HepG2 (cell line): ENCODE data around the gene PIGX. TPM values are rescaled to one million over a fixed set of nuclear protein-coding genes. Genes with fewer than 3 reads are reported as not detected.

Experiments
- AKAP8 ChIP-seq: sonication (generic); formaldehyde crosslinking; IDR thresholded peaks from 2 replicates; pipeline ENCODE4 v1.5.1; 2020; ENCODE audit warnings: mild to moderate bottlenecking, missing genetic modification reagents
- ARNTL ChIP-seq: sonication (generic); formaldehyde crosslinking; IDR thresholded peaks from 2 replicates; pipeline ENCODE4 v1.4.0; 2020; ENCODE audit warnings: mild to moderate bottlenecking, missing genetic modification reagents
- CBX5 ChIP-seq: sonication (generic); formaldehyde crosslinking; IDR thresholded peaks from 2 replicates; pipeline ENCODE4 v1.4.0; 2020; ENCODE audit warnings: missing genetic modification reagents, borderline replicate concordance
- GABPB1 ChIP-seq: IDR thresholded peaks from 2 replicates; pipeline ENCODE4 v1.6.1; 2016; ENCODE audit warnings: mild to moderate bottlenecking, missing genetic modification reagents, moderate library complexity, missing compliant biosample characterization
- HMGA1 ChIP-seq: sonication (generic); formaldehyde crosslinking; conservative IDR thresholded peaks from 2 replicates; pipeline ENCODE4 v1.4.0; 2020; ENCODE audit warnings: missing genetic modification reagents
- HOXA9 ChIP-seq: sonication (generic); formaldehyde crosslinking; IDR thresholded peaks from 2 replicates; pipeline ENCODE4 v1.8.1; 2022; ENCODE audit warnings: missing genetic modification reagents, mild to moderate bottlenecking, moderate library complexity, borderline replicate concordance
- MED8 ChIP-seq: sonication (generic); formaldehyde crosslinking; IDR thresholded peaks from 2 replicates; pipeline ENCODE4 v1.8.1; 2023; ENCODE audit warnings: mild to moderate bottlenecking, missing genetic modification reagents; ENCODE audit not compliant: insufficient replicate concordance
- PHF21A ChIP-seq: sonication (generic); formaldehyde crosslinking; IDR thresholded peaks from 2 replicates; pipeline ENCODE4 v1.5.0; 2020; ENCODE audit warnings: mild to moderate bottlenecking, missing genetic modification reagents
- RARA ChIP-seq: IDR thresholded peaks from 2 replicates; pipeline ENCODE4 v1.6.1; 2016; ENCODE audit warnings: missing genetic modification reagents, missing compliant biosample characterization
- SNAPC5 ChIP-seq: sonication (generic); formaldehyde crosslinking; IDR thresholded peaks from 2 replicates; pipeline ENCODE4 v1.8.1; 2023; ENCODE audit warnings: mild to moderate bottlenecking, missing genetic modification reagents, borderline replicate concordance
- SP4 ChIP-seq: sonication (generic); formaldehyde crosslinking; IDR thresholded peaks from 2 replicates; pipeline ENCODE4 v1.8.1; 2023; ENCODE audit warnings: mild to moderate bottlenecking, missing genetic modification reagents
- U2AF2 ChIP-seq: fragments of 200-400 bp; formaldehyde crosslinking; IDR thresholded peaks from 2 replicates; pipeline ENCODE4 v1.6.1; 2017; ENCODE audit warnings: low read depth, mild to moderate bottlenecking, low read length
- ZBTB40 ChIP-seq, 2 experiments: fragments of 450-650 bp in 1 of 2; sonication (generic) in 1 of 2; formaldehyde crosslinking in 1 of 2; IDR thresholded peaks; 2 replicates each; pipeline versions ENCODE4 v1.6.1 to v1.8.0; 2016 to 2022; ENCODE audit warnings: antibody characterized with exemption in 1 of 2, mild to moderate bottlenecking in 1 of 2, missing genetic modification reagents in 1 of 2
- ZNF354B ChIP-seq: sonication (generic); formaldehyde crosslinking; IDR thresholded peaks from 2 replicates; pipeline ENCODE4 v1.8.0; 2022; ENCODE audit warnings: mild to moderate bottlenecking, missing genetic modification reagents
- ZNF547 ChIP-seq: sonication (generic); formaldehyde crosslinking; IDR thresholded peaks from 2 replicates; pipeline ENCODE4 v1.5.1; 2020; ENCODE audit warnings: mild to moderate bottlenecking, missing genetic modification reagents
- ZNF576 ChIP-seq: sonication (generic); formaldehyde crosslinking; IDR thresholded peaks from 2 replicates; pipeline ENCODE4 v1.4.0; 2020; ENCODE audit warnings: mild to moderate bottlenecking, missing genetic modification reagents
- ZNF703 ChIP-seq: sonication (generic); formaldehyde crosslinking; IDR thresholded peaks from 2 replicates; pipeline ENCODE4 v1.5.1; 2020; ENCODE audit warnings: missing genetic modification reagents, mild to moderate bottlenecking, moderate library complexity, borderline replicate concordance
- ZNF737 ChIP-seq: sonication (generic); formaldehyde crosslinking; IDR thresholded peaks from 2 replicates; pipeline ENCODE4 v1.5.0; 2020; ENCODE audit warnings: missing genetic modification reagents, mild to moderate bottlenecking, borderline replicate concordance
- ZSCAN29 ChIP-seq: sonication (generic); formaldehyde crosslinking; conservative IDR thresholded peaks from 2 replicates; pipeline ENCODE4 v1.4.0; 2020; ENCODE audit warnings: mild to moderate bottlenecking, missing genetic modification reagents
- polyA plus RNA-seq, 8 experiments: library from polyadenylated mRNA; depleted of rRNA in 3 of 8; stranded (reverse) in 7 of 8; unstranded in 1 of 8; fragments of >200 nt; fragmentation: Illumina TruSeq in 4 of 8; extraction: Trizol in 4 of 8; gene quantifications; 2 replicates each; pipeline versions ENCODE4 v1.2.1 to v1.2.3, GENCODE V29; 2011 to 2016; ENCODE audit warnings: low read depth in 4 of 8, missing spikeins in 1 of 8, mixed read lengths in 1 of 8; ENCODE audit not compliant: insufficient read depth in 1 of 8
- total RNA-seq, 5 experiments: library from RNA; depleted of rRNA; stranded (reverse); fragments of >200 nt; fragmentation: Illumina TruSeq; extraction: Trizol; gene quantifications; 2 replicates each; pipeline ENCODE4 v1.2.3, GENCODE V29; 2016; ENCODE audit warnings: low read depth in 1 of 5
- TF ChIP-seq, protein P1 (sequence below): IDR thresholded peaks from 2 replicates; pipeline ENCODE4 v1.6.1; 2016; ENCODE audit warnings: low read depth, borderline replicate concordance

PIGX gene
- total and polyA plus RNA-seq, 2 of the 13 experiments (the other 11 are each of a cell fraction or from before 2014, with no cell fraction given), result 13.2 to 21.3 TPM

GRCh38 chr3:196666001-196666867 is 45.9 kb upstream of the PIGX start (continued):
- TF ChIP-seq ZNF354B (CRISPR knock-in tag) (no peak), AKAP8 (CRISPR knock-in tag) (no peak), ZNF547 (CRISPR knock-in tag) (0 out of 2 replicates have a peak, but pooled peaks have one; percentile 54), U2AF2 (no peak), SNAPC5 (CRISPR knock-in tag) (no peak), ARNTL (CRISPR knock-in tag) (no peak), MED8 (CRISPR knock-in tag) (no peak), ZNF576 (CRISPR knock-in tag) (no peak), RARA (CRISPR knock-in tag) (no peak), GABPB1 (CRISPR knock-in tag) (no peak), ZBTB40 (IDR thresholded peaks at IDR 0.05) (no peak), ZBTB40 (CRISPR knock-in tag; IDR thresholded peaks at IDR 0.05) (no peak), CBX5 (CRISPR knock-in tag) (peak; percentile 17; the same call in 1 of the 2 replicates), ZNF703 (CRISPR knock-in tag) (no peak), ZSCAN29 (CRISPR knock-in tag) (no peak), ZNF737 (CRISPR knock-in tag) (no peak), SP4 (CRISPR knock-in tag) (no peak), HMGA1 (CRISPR knock-in tag) (no peak), HOXA9 (CRISPR knock-in tag) (no peak), PHF21A (no peak; the same call in 1 of the 2 replicates)
- TF ChIP-seq, protein P1, sequence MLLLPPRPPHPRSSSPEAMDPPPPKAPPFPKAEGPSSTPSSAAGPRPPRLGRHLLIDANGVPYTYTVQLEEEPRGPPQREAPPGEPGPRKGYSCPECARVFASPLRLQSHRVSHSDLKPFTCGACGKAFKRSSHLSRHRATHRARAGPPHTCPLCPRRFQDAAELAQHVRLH (CRISPR knock-in tag), result no peak
